SJCRH30 (cell line): ENCODE results near the gene MTFR2. TPM values are rescaled to one million over a fixed set of nuclear protein-coding genes. Genes with fewer than 3 reads are reported as not detected.
A peak's percentile ranks its signal among the peaks of the same experiment; 100 is the strongest.

Experiments
- DNase-seq, 2 experiments: peaks; one replicate each; pipeline ENCODE4 v3.0.0-alpha.2; 2015 to 2020
- H3K27ac ChIP-seq: fragments of 250-450 bp; sonication (Bioruptor Pico); 2 replicates; pipeline ENCODE4 v1.5.1; 2020; ENCODE audit warnings: mild to moderate bottlenecking, moderate library complexity
- H3K27me3 ChIP-seq: fragments of 250-450 bp; sonication (Bioruptor Pico); 2 replicates; pipeline ENCODE4 v1.5.1; 2020; ENCODE audit warnings: mild to moderate bottlenecking, moderate library complexity
- H3K36me3 ChIP-seq: fragments of 250-450 bp; sonication (Bioruptor Pico); 2 replicates; pipeline ENCODE4 v1.5.1; 2020; ENCODE audit warnings: mild to moderate bottlenecking, moderate library complexity
- H3K4me1 ChIP-seq: fragments of 250-450 bp; sonication (Bioruptor Pico); 2 replicates; pipeline ENCODE4 v1.5.1; 2020; ENCODE audit warnings: mild to moderate bottlenecking, moderate library complexity
- H3K4me3 ChIP-seq: fragments of 250-450 bp; sonication (Bioruptor Pico); 2 replicates; pipeline ENCODE4 v1.5.1; 2020; ENCODE audit warnings: mild to moderate bottlenecking, moderate library complexity
- H3K9me3 ChIP-seq: fragments of 250-450 bp; sonication (Bioruptor Pico); replicated peaks from 2 replicates; pipeline ENCODE4 v1.5.1; 2020; ENCODE audit warnings: mild to moderate bottlenecking, moderate library complexity
- total RNA-seq: library from RNA; depleted of rRNA; stranded (reverse); fragments of >200 nt; shearing (Covaris generic); gene quantifications from 2 replicates; pipeline ENCODE4 v1.2.3, GENCODE V29; 2014

The MTFR2 gene
- total RNA-seq, 1 experiment from 2014 or later = 11.8 TPM

DNA sequence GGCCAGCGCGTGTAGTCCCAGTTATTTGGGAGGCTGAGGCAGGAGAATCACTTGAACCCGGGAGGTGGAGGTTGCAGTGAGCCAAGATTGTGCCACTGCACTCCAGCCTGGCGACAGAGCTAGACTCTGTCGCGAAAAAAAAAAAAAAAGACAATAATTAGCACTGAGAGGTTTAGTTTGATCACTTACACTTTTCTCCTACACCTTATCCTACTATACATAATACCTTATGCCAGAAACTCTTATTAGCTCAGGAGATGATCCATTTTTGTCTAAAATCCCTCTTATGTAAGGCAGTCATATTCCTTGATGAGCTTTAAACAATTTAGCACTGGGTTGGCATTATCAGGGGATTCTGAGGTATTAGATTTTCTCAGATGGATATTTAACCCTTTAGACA lies 3.6 kb upstream of the MTFR2 start:
- DNase-seq = no peak
- H3K4me1 ChIP-seq = 0 out of 2 replicates have a peak, but pooled peaks cover 5% of the 10 kb centered on the region
- peaks cover 23% of the 10 kb centered on the region for H3K36me3 ChIP-seq
- H3K9me3 ChIP-seq = no peaks in the 10 kb centered on the region
- H3K4me3 ChIP-seq = no peak overlapping the region
- no peaks in the 10 kb centered on the region for H3K27me3 ChIP-seq
- H3K27ac ChIP-seq = no peak overlapping the region

- no peak overlapping the region for H3K4me3 ChIP-seq
- H3K9me3 ChIP-seq = no peaks in the 10 kb centered on the region
- H3K27ac ChIP-seq = no peak overlapping the region
- H3K4me1 ChIP-seq = 0 out of 2 replicates have a peak, but pooled peaks cover 5% of the 10 kb centered on the region
- peaks cover 10% of the 10 kb centered on the region for H3K36me3 ChIP-seq
- DNase-seq = no peak
- no peaks in the 10 kb centered on the region for H3K27me3 ChIP-seq
Measured at GRCh38 chr6:136252441-136252840, 2.3 kb upstream of the MTFR2 start.

GRCh38 chr6:136251394-136251793 lies 1.3 kb upstream of the MTFR2 start:
- 0 out of 2 replicates have a peak, but pooled peaks cover 5% of the 10 kb centered on the region for H3K4me1 ChIP-seq
- peaks cover 2% of the 10 kb centered on the region; the same call in 1 of the 2 replicates for H3K36me3 ChIP-seq
- H3K27me3 ChIP-seq = no peaks in the 10 kb centered on the region
- peak overlapping the region; percentile 72 for H3K4me3 ChIP-seq
- no peak overlapping the region for H3K27ac ChIP-seq
- H3K9me3 ChIP-seq = no peaks in the 10 kb centered on the region
- no peak for DNase-seq

GRCh38 chr6:136250686-136251008 lies 536 bp upstream of the MTFR2 start:
- H3K9me3 ChIP-seq = no peaks in the 10 kb centered on the region
- peak overlapping the region; percentile 39; the same call in 1 of the 2 replicates for H3K27ac ChIP-seq
- H3K27me3 ChIP-seq = no peaks in the 10 kb centered on the region
- H3K4me1 ChIP-seq = 0 out of 2 replicates have a peak, but pooled peaks cover 5% of the 10 kb centered on the region
- peak overlapping the region; percentile 72 for H3K4me3 ChIP-seq
- no peaks in the 10 kb centered on the region; the same call in 1 of the 2 replicates for H3K36me3 ChIP-seq
- no peak for DNase-seq

DNA sequence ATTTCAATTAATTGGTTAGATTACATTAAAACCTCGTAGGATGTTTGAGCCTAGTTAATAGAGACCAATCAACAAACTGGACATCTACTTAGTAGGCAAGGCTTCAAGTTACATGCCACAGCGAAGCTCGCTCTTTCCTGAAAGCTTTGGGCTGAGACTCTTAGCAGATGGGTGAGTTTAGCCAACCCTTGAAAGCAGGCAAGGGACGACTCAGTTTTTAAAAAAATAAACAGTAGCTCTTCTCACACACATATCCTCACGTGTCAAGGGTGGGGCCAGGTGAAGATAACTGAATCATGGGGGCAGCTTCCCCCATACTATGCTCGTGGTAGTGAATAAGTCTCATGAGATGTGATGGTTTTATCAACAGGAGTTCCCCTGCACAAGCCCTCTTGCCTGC lies 775 bp downstream of the MTFR2 start:
- peak in 1 of 2 experiments; percentile 30 for DNase-seq
- peak overlapping the region; percentile 48; the same call in 1 of the 2 replicates for H3K27ac ChIP-seq

GRCh38 chr6:136244061-136244616 lies 6.0 kb downstream of the MTFR2 start:
- H3K36me3 ChIP-seq = peaks cover 13% of the 10 kb centered on the region
- DNase-seq = no peak
- H3K9me3 ChIP-seq = no peaks in the 10 kb centered on the region
- no peak overlapping the region for H3K27ac ChIP-seq
- H3K4me1 ChIP-seq = no peaks in the 10 kb centered on the region
- H3K27me3 ChIP-seq = no peaks in the 10 kb centered on the region
- no peak overlapping the region for H3K4me3 ChIP-seq

More for the DNA sequence above, 775 bp downstream of the MTFR2 start:
- Histone ChIP-seq H3K4me3 (peak overlapping the region; percentile 72), H3K9me3 (no peaks in the 10 kb centered on the region), H3K36me3 (no peaks in the 10 kb centered on the region; the same call in 1 of the 2 replicates), H3K4me1 (0 out of 2 replicates have a peak, but pooled peaks cover 5% of the 10 kb centered on the region), H3K27me3 (no peaks in the 10 kb centered on the region)

DNA sequence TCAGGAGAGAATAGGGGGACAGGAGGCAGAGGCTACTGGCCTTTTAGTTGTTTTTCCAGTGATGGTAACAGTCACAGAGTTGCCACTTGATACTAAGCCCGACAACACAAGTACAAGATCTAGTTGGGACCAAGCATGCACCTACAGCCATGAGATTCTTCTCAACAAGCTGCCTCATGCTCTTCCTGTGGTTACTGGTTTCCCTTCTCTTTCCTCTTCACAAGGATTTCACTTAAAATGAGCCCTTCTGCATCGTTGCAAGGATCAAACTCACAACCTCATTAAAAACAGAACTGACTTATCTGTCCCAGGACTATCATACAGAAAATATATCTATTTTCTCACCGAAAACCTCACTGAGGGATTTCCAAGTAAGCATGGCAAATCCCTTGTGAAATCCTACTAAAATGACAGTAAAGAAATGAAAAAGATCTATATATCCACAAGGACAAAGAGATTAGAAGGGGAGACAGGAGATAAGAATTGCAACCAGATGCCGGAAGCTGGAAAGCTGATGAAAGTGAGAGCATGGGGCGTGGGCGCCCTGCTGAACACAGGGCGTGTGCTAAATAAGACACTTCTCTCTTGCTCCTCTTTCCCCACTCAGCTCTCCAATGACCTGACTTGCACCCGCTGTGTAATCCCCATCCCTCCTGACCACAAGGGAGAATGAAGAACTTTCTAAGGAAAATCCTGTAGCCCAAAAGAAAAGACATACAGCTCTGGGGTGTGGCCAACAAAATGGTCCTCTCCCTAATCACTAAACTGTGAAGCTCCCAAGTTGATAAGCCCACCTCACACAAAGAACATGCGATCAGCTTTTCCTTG lies 13.4 kb downstream of the MTFR2 start:
- H3K9me3 ChIP-seq = no peaks in the 10 kb centered on the region
- H3K4me1 ChIP-seq = no peaks in the 10 kb centered on the region
- no peaks in the 10 kb centered on the region for H3K27me3 ChIP-seq
- H3K4me3 ChIP-seq = no peak overlapping the region
- H3K36me3 ChIP-seq = peaks cover 16% of the 10 kb centered on the region
- H3K27ac ChIP-seq = no peak overlapping the region
- DNase-seq = no peak

GRCh38 chr6:136235233-136235564 lies 14.9 kb downstream of the MTFR2 start:
- Histone ChIP-seq H3K36me3 (peaks cover 16% of the 10 kb centered on the region), H3K27me3 (no peaks in the 10 kb centered on the region), H3K9me3 (no peaks in the 10 kb centered on the region), H3K27ac (no peak overlapping the region), H3K4me3 (no peak overlapping the region), H3K4me1 (no peaks in the 10 kb centered on the region)
- no peak for DNase-seq

GRCh38 chr6:136232701-136233100 lies 17.4 kb downstream of the MTFR2 start:
- Histone ChIP-seq H3K36me3 (peaks cover 7% of the 10 kb centered on the region; the same call in 1 of the 2 replicates), H3K27me3 (no peaks in the 10 kb centered on the region), H3K9me3 (no peaks in the 10 kb centered on the region), H3K27ac (no peak overlapping the region), H3K4me1 (no peaks in the 10 kb centered on the region), H3K4me3 (no peak overlapping the region)
- no peak for DNase-seq

DNA sequence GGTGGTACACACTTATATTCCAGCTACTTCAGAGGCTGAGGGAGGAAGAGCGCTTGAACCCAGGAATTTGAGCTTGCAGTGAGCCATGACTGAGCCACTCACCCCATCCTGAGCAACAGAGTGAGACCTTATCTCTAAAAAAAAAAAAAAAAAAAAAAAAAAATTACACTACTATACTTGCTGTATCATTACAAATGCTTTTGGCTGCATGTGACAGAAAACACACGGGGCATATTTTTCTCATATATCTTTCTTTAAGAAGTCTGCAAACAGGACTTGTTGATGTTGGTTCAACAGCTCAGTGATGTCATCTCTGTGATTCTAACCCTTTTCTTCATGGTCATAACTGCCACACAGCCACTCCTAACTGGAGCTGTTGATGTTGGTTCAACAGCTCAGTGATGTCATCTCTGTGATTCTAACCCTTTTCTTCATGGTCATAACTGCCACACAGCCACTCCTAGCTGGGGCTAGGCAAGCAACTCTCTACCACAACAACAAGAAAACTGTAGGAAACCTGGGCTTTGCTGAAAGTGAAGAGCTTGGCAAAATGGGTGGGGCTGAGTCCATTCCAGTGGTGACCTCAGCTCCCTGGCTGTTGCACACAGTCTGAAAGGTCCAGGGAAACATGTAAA lies 19.8 kb downstream of the MTFR2 start:
- no peak overlapping the region for H3K27ac ChIP-seq
- no peak for DNase-seq
- peaks cover 3% of the 10 kb centered on the region; the same call in 1 of the 2 replicates for H3K4me1 ChIP-seq
- no peak overlapping the region for H3K4me3 ChIP-seq
- peaks cover 7% of the 10 kb centered on the region; the same call in 1 of the 2 replicates for H3K36me3 ChIP-seq
- H3K9me3 ChIP-seq = no peaks in the 10 kb centered on the region
- no peaks in the 10 kb centered on the region for H3K27me3 ChIP-seq

DNA sequence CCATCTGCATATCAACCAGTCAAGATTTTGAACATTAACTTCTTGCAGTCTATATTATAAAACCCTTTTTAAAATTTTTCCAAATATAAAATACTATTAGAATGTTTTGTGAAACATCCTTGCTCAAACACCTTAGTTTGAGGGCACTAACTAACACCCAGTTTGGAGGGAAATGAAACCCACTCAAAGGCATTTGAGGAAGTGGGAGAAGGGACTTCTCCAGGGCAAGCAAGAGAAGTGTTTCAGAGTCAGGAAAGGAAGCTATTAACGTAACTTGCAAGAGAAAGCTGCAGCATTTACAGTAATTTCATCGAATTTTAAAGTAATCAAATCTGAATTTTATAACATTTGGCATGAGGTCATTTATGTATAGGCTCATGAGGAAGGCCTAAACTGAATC lies 21.3 kb downstream of the MTFR2 start:
- no peak for DNase-seq
- no peak overlapping the region for H3K27ac ChIP-seq
- H3K36me3 ChIP-seq = peaks cover 7% of the 10 kb centered on the region; the same call in 1 of the 2 replicates
- H3K27me3 ChIP-seq = no peaks in the 10 kb centered on the region
- H3K9me3 ChIP-seq = no peaks in the 10 kb centered on the region
- peaks cover 3% of the 10 kb centered on the region; the same call in 1 of the 2 replicates for H3K4me1 ChIP-seq
- no peak overlapping the region for H3K4me3 ChIP-seq

DNA sequence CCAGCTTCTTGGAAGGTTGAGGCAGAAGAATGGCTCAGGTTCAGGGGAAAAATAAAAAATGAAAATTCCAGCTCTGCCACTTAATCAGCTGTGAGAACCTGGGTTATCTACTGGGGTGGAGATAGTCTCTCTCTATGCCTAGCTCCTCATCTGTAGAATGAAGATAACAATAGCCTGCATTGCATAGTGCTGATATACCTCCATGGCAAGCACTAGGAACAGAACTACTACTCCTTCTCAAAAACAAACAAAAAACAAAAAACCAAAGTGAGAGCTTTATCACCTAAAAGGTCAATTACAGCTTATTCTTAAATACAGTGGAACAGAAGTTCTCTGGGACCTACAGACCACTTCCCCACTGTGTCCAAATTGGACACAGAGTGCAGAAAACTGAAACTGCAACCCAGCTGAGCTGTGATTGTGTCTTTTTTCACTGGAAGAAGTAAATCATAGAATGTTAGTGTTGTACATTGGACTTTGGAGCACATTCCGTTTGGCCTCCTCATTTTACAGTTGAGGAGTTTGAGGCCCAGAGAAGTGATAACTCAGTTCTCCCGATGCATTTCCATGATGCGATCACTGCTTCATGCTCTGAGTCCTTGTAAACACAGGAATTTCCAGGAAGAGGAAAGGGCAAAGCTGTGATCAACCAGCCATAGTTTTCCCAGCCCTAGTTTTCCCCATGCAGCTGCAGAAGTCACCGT lies 23.3 kb downstream of the MTFR2 start:
- no peak for DNase-seq
- Histone ChIP-seq H3K9me3 (no peaks in the 10 kb centered on the region), H3K4me1 (peaks cover 3% of the 10 kb centered on the region; the same call in 1 of the 2 replicates), H3K4me3 (no peak overlapping the region), H3K36me3 (no peaks in the 10 kb centered on the region; the same call in 1 of the 2 replicates), H3K27me3 (no peaks in the 10 kb centered on the region), H3K27ac (no peak overlapping the region)

DNA sequence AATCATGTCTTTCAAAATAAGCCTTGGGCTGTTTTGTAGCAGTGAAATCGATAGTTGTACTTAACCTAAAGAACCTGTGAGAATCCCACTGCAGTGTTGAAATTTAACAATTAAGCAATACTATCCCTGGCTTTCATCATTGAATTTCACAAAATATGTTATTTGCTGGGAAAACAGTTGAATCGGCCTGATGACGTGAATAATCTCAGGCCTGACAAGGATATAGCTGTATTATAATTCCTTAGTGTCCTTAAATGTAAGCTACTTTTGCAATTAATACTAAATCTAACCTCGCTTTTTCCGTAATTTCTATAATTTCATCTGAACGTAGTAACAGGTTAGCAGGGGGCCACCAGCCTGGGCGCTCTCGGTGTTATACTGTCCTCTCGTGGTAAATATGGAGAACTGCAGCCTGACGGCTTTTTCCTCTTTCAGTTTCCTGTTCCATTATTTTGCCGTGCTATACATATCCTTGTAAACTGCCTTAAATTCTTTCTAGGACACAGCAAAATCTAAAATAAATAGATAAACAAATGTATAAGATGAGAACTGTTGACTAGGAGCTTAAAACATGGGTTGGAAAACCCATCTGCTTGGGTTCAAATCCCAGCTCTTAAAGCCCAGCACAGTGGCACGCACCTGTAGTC lies 24.0 kb downstream of the MTFR2 start:
- H3K4me1 ChIP-seq = peaks cover 3% of the 10 kb centered on the region; the same call in 1 of the 2 replicates
- no peaks in the 10 kb centered on the region for H3K27me3 ChIP-seq
- peak; percentile 9 to 68 for DNase-seq
- no peaks in the 10 kb centered on the region; the same call in 1 of the 2 replicates for H3K36me3 ChIP-seq
- no peak overlapping the region for H3K4me3 ChIP-seq
- H3K27ac ChIP-seq = no peak overlapping the region
- no peaks in the 10 kb centered on the region for H3K9me3 ChIP-seq

DNA sequence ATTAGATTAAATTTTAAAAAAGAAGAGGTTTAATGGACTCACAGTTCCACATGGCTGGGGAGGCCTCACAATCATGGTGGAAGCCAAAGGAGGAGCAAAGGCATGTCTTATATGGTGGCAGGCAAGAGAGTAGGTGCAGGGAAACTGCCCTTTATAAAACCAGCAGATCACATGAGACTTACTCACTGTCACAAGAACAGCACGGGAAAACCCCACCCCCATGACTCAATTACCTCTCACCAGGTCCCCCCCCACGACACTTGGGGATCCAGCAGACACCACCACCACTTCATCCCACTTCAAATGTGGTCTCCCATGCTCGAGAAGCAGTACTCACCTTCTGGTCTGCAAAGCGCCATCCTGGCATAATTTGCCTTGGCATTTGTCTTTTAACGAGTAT lies 24.6 kb downstream of the MTFR2 start:
- H3K4me3 ChIP-seq = no peak overlapping the region
- H3K4me1 ChIP-seq = peaks cover 3% of the 10 kb centered on the region; the same call in 1 of the 2 replicates
- H3K9me3 ChIP-seq = no peaks in the 10 kb centered on the region
- no peaks in the 10 kb centered on the region for H3K27me3 ChIP-seq
- DNase-seq = no peak
- no peaks in the 10 kb centered on the region; the same call in 1 of the 2 replicates for H3K36me3 ChIP-seq
- H3K27ac ChIP-seq = no peak overlapping the region
